GM12878 (cell line): Measurements from ENCODE around the gene HSD17B11. TPM values are rescaled to one million over a fixed set of nuclear protein-coding genes. Genes with fewer than 3 reads are reported as not detected.

Source experiments
- ATAC-seq: fragments of 200-7000 bp; cut with Tn5 transposase; 3 replicates; pipeline ENCODE4 v1.9.1; 2020; ENCODE audit warnings: mild to moderate bottlenecking, moderate library complexity
- BruUV-seq: library from RNA; stranded (reverse); fragments of 400-500 nt; replicated peaks from 2 replicates; lab custom pipeline; 2021; lab: Mats Ljungman, UMichigan
- CTCF ChIA-PET: fragments of 300-600 bp; sonication (Branson Sonifier 250); formaldehyde crosslinking; extraction: SDS; loops from one replicate; lab custom pipeline; 2021; ENCODE audit warnings: inconsistent platforms; lab: Yijun Ruan, JAX
- POLR2A ChIA-PET: fragments of 350-600 bp; formaldehyde crosslinking; extraction: SDS; loops from one replicate; lab custom pipeline; 2021; ENCODE audit warnings: inconsistent platforms; lab: Charles Lee
- RAD21 ChIA-PET: fragments of 300-600 bp; sonication (Branson Sonifier 250); formaldehyde crosslinking; loops from one replicate; lab custom pipeline; 2023; ENCODE audit warnings: antibody characterized with exemption; ENCODE audit not compliant: unreplicated experiment; lab: Charles Lee
- SMC1A ChIA-PET: fragments of 300-600 bp; sonication (Branson Sonifier 250); formaldehyde crosslinking; loops from one replicate; lab custom pipeline; 2023; ENCODE audit not compliant: unreplicated experiment, uncharacterized antibody; lab: Charles Lee
- DNase-seq: peaks from one replicate; pipeline ENCODE4 v3.0.0-alpha.2; 2011; ENCODE audit warnings: low read depth, low spot score
- FAIRE-seq: peaks from 3 replicates; lab custom pipeline; 2011; peaks lifted over from hg19 to GRCh38; lab: Jason Lieb, UNC
- H2AFZ ChIP-seq: 2 replicates; pipeline ENCODE4 v1.6.0; 2011; ENCODE audit warnings: low read depth, low read length, control low read depth; ENCODE audit not compliant: control insufficient read depth
- H3K27ac ChIP-seq: 2 replicates; pipeline ENCODE4 v1.5.1; 2011; ENCODE audit warnings: control low read depth; ENCODE audit not compliant: control insufficient read depth, insufficient read depth
- H3K27me3 ChIP-seq, 2 experiments: replicated peaks in 1 of 2; 2 replicates each; pipeline versions ENCODE4 v1.6.0 to v1.6.1; 2011; ENCODE audit warnings: low read length in 1 of 2; ENCODE audit not compliant: control insufficient read depth in 2 of 2, insufficient read depth in 2 of 2
- H3K36me3 ChIP-seq, 2 experiments: 2 replicates each; pipeline ENCODE4 v1.5.1; 2011; ENCODE audit warnings: low read length in 1 of 2; ENCODE audit not compliant: control insufficient read depth in 2 of 2, insufficient read depth in 2 of 2
- H3K4me1 ChIP-seq: 2 replicates; pipeline ENCODE4 v1.6.1; 2011; ENCODE audit warnings: mild to moderate bottlenecking, low read length, moderate library complexity, mixed read lengths; ENCODE audit not compliant: control insufficient read depth, insufficient read depth
- H3K4me2 ChIP-seq: 2 replicates; pipeline ENCODE4 v1.6.0; 2011; ENCODE audit warnings: control low read depth; ENCODE audit not compliant: control insufficient read depth, insufficient read depth
- H3K4me3 ChIP-seq: fragments of 200-600 bp; sonication (generic); 2 replicates; pipeline ENCODE4 v1.5.1; 2016
- H3K79me2 ChIP-seq: 2 replicates; pipeline ENCODE4 v1.6.0; 2011; ENCODE audit warnings: low read length; ENCODE audit not compliant: control insufficient read depth, insufficient read depth
- H3K9ac ChIP-seq: 2 replicates; pipeline ENCODE4 v1.8.0; 2011; ENCODE audit warnings: low read length, control low read depth, mixed read lengths; ENCODE audit not compliant: control insufficient read depth, insufficient read depth
- H3K9me3 ChIP-seq: replicated peaks from 3 replicates; pipeline ENCODE4 v1.5.1; 2011; ENCODE audit warnings: mild to moderate bottlenecking, low read length; ENCODE audit not compliant: control insufficient read depth, insufficient read depth
- H4K20me1 ChIP-seq: 2 replicates; pipeline ENCODE4 v1.6.0; 2011; ENCODE audit not compliant: control insufficient read depth, insufficient read depth
- BCLAF1 ChIP-seq: fragments of 450-650 bp; IDR thresholded peaks from 2 replicates; pipeline ENCODE4 v1.6.1; 2017; ENCODE audit warnings: antibody characterized with exemption, mild to moderate bottlenecking, moderate library complexity
- CBFB ChIP-seq: IDR thresholded peaks from 2 replicates; pipeline ENCODE4 v1.6.1; 2016; ENCODE audit warnings: antibody characterized with exemption, low read depth
- CEBPZ ChIP-seq: fragments of 150-350 bp; IDR thresholded peaks from 2 replicates; pipeline ENCODE4 v1.6.1; 2016; ENCODE audit warnings: low read depth, low read length
- EZH2 ChIP-seq: IDR thresholded peaks from 2 replicates; pipeline ENCODE4 v1.6.1; 2012; ENCODE audit warnings: low read depth, mild to moderate bottlenecking, control low read depth, inconsistent platforms, low read length, borderline replicate concordance; ENCODE audit not compliant: control insufficient read depth
- JUND ChIP-seq: IDR thresholded peaks from 2 replicates; pipeline ENCODE4 v1.6.1; 2012; ENCODE audit warnings: low read depth, mild to moderate bottlenecking, low read length, improper control_type of control experiment, moderate library complexity
- MEF2B ChIP-seq: fragments of 450-650 bp; IDR thresholded peaks from 2 replicates; pipeline ENCODE4 v1.6.1; 2018; ENCODE audit warnings: mild to moderate bottlenecking, moderate library complexity; ENCODE audit not compliant: partially characterized antibody, poor library complexity, severe bottlenecking
- MYB ChIP-seq: fragments of 150-350 bp; IDR thresholded peaks from 2 replicates; pipeline ENCODE4 v1.6.1; 2014; ENCODE audit warnings: mild to moderate bottlenecking, low read depth, low read length, borderline replicate concordance
- PAX5 ChIP-seq: IDR thresholded peaks from 2 replicates; pipeline ENCODE4 v1.6.1; 2011; ENCODE audit warnings: low read depth, low read length, borderline replicate concordance
- PML ChIP-seq: IDR thresholded peaks from 2 replicates; pipeline ENCODE4 v1.6.1; 2012; ENCODE audit warnings: low read length, inconsistent platforms
- POLR2AphosphoS2 ChIP-seq: IDR thresholded peaks from 2 replicates; pipeline ENCODE4 v1.6.1; 2011; ENCODE audit warnings: low read depth, mild to moderate bottlenecking, low read length, improper control_type of control experiment, moderate library complexity
- RCOR1 ChIP-seq: conservative IDR thresholded peaks from 2 replicates; pipeline ENCODE4 v1.6.1; 2012; ENCODE audit warnings: low read depth, low read length, improper control_type of control experiment
- RELB ChIP-seq: fragments of 450-650 bp; IDR thresholded peaks from 2 replicates; pipeline ENCODE4 v1.6.1; 2017; ENCODE audit warnings: low read depth, mild to moderate bottlenecking, moderate library complexity
- RFX5 ChIP-seq: IDR thresholded peaks from 2 replicates; pipeline ENCODE4 v1.6.1; 2011; ENCODE audit warnings: low read depth, low read length, improper control_type of control experiment
- SIX5 ChIP-seq: IDR thresholded peaks from 2 replicates; pipeline ENCODE4 v1.6.1; 2011; ENCODE audit warnings: mild to moderate bottlenecking, low read depth, low read length, moderate library complexity; ENCODE audit not compliant: severe bottlenecking
- TAF1 ChIP-seq: IDR thresholded peaks from 2 replicates; pipeline ENCODE4 v1.6.1; 2011; ENCODE audit warnings: mild to moderate bottlenecking, low read depth, low read length, borderline replicate concordance
- TCF12 ChIP-seq: IDR thresholded peaks from 2 replicates; pipeline ENCODE4 v1.6.1; 2011; ENCODE audit warnings: low read depth, mild to moderate bottlenecking, low read length
- YY1 ChIP-seq: IDR thresholded peaks from 2 replicates; pipeline ENCODE4 v1.6.1; 2011; ENCODE audit warnings: low read depth, mild to moderate bottlenecking, low read length
- ZNF274 ChIP-seq: IDR thresholded peaks from one replicate; pipeline ENCODE4 v1.8.0; 2011; ENCODE audit not compliant: insufficient read length, insufficient read depth
- WGBS: methylation state at CpG from one replicate; pipeline ENCODE4 v1.1.6; 2016; ENCODE audit warnings: low lambda C conversion rate; ENCODE audit not compliant: insufficient replicate concordance, insufficient coverage; ENCODE audit errors: missing lambda C conversion rate; 5-methylcytosine and 5-hydroxymethylcytosine counted together
- in situ Hi-C: fragments of 300-500 bp; cut with MboI; formaldehyde crosslinking; loops from 9 replicates; pipeline ENCODE4 v1.14.3; 2018; ENCODE audit warnings: mixed read lengths
- intact Hi-C: fragments of 100-400 bp; cut with micrococcal nuclease; formaldehyde crosslinking; loops from one replicate; pipeline ENCODE4 v1.14.2; 2022; ENCODE audit not compliant: unreplicated experiment
- polyA plus RNA-seq, 11 experiments: library from polyadenylated mRNA; depleted of rRNA in 4 of 11; unstranded in 6 of 11; stranded (reverse) in 5 of 11; fragments of >200 nt; fragmentation: Nextera tagmentation in 4 of 11; fragmentation: Illumina TruSeq in 1 of 11; extraction: Ambion mirVana in 4 of 11; extraction: Trizol in 1 of 11; gene quantifications; 1 replicate in 1 of 11; 2 replicates in 10 of 11; pipeline versions ENCODE4 v1.2.1 to v1.2.3, GENCODE V29; 2011 to 2016; ENCODE audit warnings: inconsistent platforms in 2 of 11, missing spikeins in 2 of 11, low read depth in 1 of 11
- total RNA-seq, 4 experiments: library from RNA; depleted of rRNA in 3 of 4; stranded (reverse); fragments of >200 nt in 3 of 4; fragmentation: Illumina TruSeq in 1 of 4; extraction: Trizol in 1 of 4; gene quantifications; 2 replicates each; pipeline versions ENCODE4 v1.2.1 to v1.2.3, GENCODE V29; 2013 to 2021

HSD17B11 gene
- total and polyA plus RNA-seq, 10 of the 15 experiments (the other 5 are each of a cell fraction or from before 2014, with no cell fraction given) = 10.3 to 29.5 (median 17.7) TPM

GRCh38 chr4:87286970-87287369 lies 104.0 kb downstream of the HSD17B11 start:
- Histone ChIP-seq H3K79me2 (no peaks in the 10 kb centered on the region), H3K36me3 (no peaks in the 10 kb centered on the region), H4K20me1 (no peaks in the 10 kb centered on the region), H2AFZ (no peak overlapping the region), H3K27ac (no peak overlapping the region), H3K4me2 (no peak overlapping the region), H3K9ac (no peak overlapping the region), H3K4me1 (no peaks in the 10 kb centered on the region), H3K27me3 (no peaks in the 10 kb centered on the region), H3K4me3 (no peak overlapping the region), H3K9me3 (no peaks in the 10 kb centered on the region; the same call in 1 of the 3 replicates)
- TF ChIP-seq PML (no peak), RFX5 (no peak), POLR2AphosphoS2 (no peak), TAF1 (no peak), BCLAF1 (no peak), TCF12 (no peak), ZNF274 (no peak), CEBPZ (no peak), JUND (no peak), YY1 (no peak), RCOR1 (no peak), MEF2B (no peak), PAX5 (no peak), CBFB (no peak), SIX5 (no peak), RELB (no peak), EZH2 (no peak), MYB (no peak)
- DNase-seq (no peak), ATAC-seq (no peak), FAIRE-seq (no peak)
- WGBS = 6% methylated on average over 1 of the region's 1 CpG
- intact Hi-C loops (no loop called here), in situ Hi-C loops (no loop called here)
- CTCF ChIA-PET = no interaction called here
- POLR2A ChIA-PET = no interaction called here
- RAD21 ChIA-PET = no interaction called here
- BruUV-seq = no TSS peak
- SMC1A ChIA-PET = no interaction called here
